ENCODE results near the gene C1QL1. TPM values are rescaled to one million over a fixed set of nuclear protein-coding genes. Genes with fewer than 3 reads are reported as not detected.

The C1QL1 gene
- total RNA-seq, 2 donors from 2014 or later, result 2.3 to 2.9 TPM

GRCh38 chr17:44933824-44934744, 34.0 kb downstream of the C1QL1 start:
- WGBS, 2 donors, result 96 to 97% methylated on average over 6 to 31 of the region's 34 CpGs
- no peaks in the 10 kb centered on the region for H3K4me1 ChIP-seq
- H3K27ac ChIP-seq, result no peak overlapping the region
- intact Hi-C loops (cut with DNase I), result loop anchor here (5.0 kb wide), 1 partner anchor 73 kb away; no protein-coding TSS in a partner anchor
- no peaks in the 10 kb centered on the region for H3K36me3 ChIP-seq (replicated peaks in 1 of 2; ENCODE audit: insufficient read depth in 1 of 2, low read depth in 2 of 2)
- no peak for ATAC-seq
- no peaks in the 10 kb centered on the region for H3K9me3 ChIP-seq
- no peak overlapping the region for H3K4me3 ChIP-seq
- TF ChIP-seq CTCF (IDR thresholded peaks at IDR 0.05), result no peak
- TF ChIP-seq POLR2A (IDR thresholded peaks at IDR 0.05), result no peak
- DNase-seq, result no peak
- no peaks in the 10 kb centered on the region for H3K27me3 ChIP-seq

GRCh38 chr17:44932787-44933097, 35.4 kb downstream of the C1QL1 start:
- intact Hi-C loops (cut with DNase I), result loop anchor here (5.0 kb wide), 1 partner anchor 75 kb away; no protein-coding TSS in a partner anchor
- Histone ChIP-seq H3K27ac (no peak overlapping the region), H3K27me3 (no peaks in the 10 kb centered on the region), H3K9me3 (no peaks in the 10 kb centered on the region), H3K4me1 (no peaks in the 10 kb centered on the region), H3K36me3 (replicated peaks in 1 of 2; ENCODE audit: insufficient read depth in 1 of 2, low read depth in 2 of 2) (no peaks in the 10 kb centered on the region), H3K4me3 (no peak overlapping the region)
- ATAC-seq, result no peak
- TF ChIP-seq POLR2A (IDR thresholded peaks at IDR 0.05) (no peak), CTCF (IDR thresholded peaks at IDR 0.05) (no peak)
- no peak for DNase-seq
- WGBS, 2 donors, result 78 to 83% methylated on average over 3 to 6 of the region's 6 CpGs

- no peaks in the 10 kb centered on the region for H3K36me3 ChIP-seq (replicated peaks in 1 of 2; ENCODE audit: insufficient read depth in 1 of 2, low read depth in 2 of 2)
- intact Hi-C loops (cut with DNase I), result loop anchor here (5.0 kb wide), 1 partner anchor 75 kb away; no protein-coding TSS in a partner anchor
- DNase-seq, result no peak
Measured at GRCh38 chr17:44932096-44932786, 35.9 kb downstream of the C1QL1 start.

GRCh38 chr17:44931376-44931775, 36.7 kb downstream of the C1QL1 start:
- H3K36me3 ChIP-seq (replicated peaks in 1 of 2; ENCODE audit: insufficient read depth in 1 of 2, low read depth in 2 of 2), result no peaks in the 10 kb centered on the region
- H3K27me3 ChIP-seq, result no peaks in the 10 kb centered on the region
- H3K4me1 ChIP-seq, result no peaks in the 10 kb centered on the region
- 85 to 95% methylated on average over 5 of the region's 5 CpGs for WGBS, 2 donors
- no peak overlapping the region for H3K27ac ChIP-seq
- no peak for TF ChIP-seq CTCF (IDR thresholded peaks at IDR 0.05)
- no peak for TF ChIP-seq POLR2A (IDR thresholded peaks at IDR 0.05)
- H3K9me3 ChIP-seq, result no peaks in the 10 kb centered on the region
- no peak overlapping the region for H3K4me3 ChIP-seq
- DNase-seq (no peak), ATAC-seq (no peak)
- intact Hi-C loops (cut with DNase I), result loop anchor here (5.0 kb wide), 1 partner anchor 76 kb away; no protein-coding TSS in a partner anchor

More at GRCh38 chr17:44932096-44932786, 35.9 kb downstream of the C1QL1 start:
- Histone ChIP-seq H3K27ac (no peak overlapping the region), H3K9me3 (no peaks in the 10 kb centered on the region), H3K4me1 (no peaks in the 10 kb centered on the region), H3K4me3 (no peak overlapping the region), H3K27me3 (no peaks in the 10 kb centered on the region)
- no peak for ATAC-seq
- WGBS, 2 donors, result 88 to 92% methylated on average over 5 to 8 of the region's 8 CpGs
- no peak for TF ChIP-seq CTCF (IDR thresholded peaks at IDR 0.05)
- no peak for TF ChIP-seq POLR2A (IDR thresholded peaks at IDR 0.05)

All from body of pancreas (tissue), 4 donors.